H9 (cell line): ENCODE measurements around the gene PTTG1. TPM values are rescaled to one million over a fixed set of nuclear protein-coding genes. Genes with fewer than 3 reads are reported as not detected.

Experiments used
- DNase-seq: peaks from one replicate; pipeline ENCODE4 v3.0.0-alpha.2; 2017
- H2AFZ ChIP-seq: one replicate; pipeline ENCODE4 v1.6.1; 2013; ENCODE audit warnings: mild to moderate bottlenecking, low read length, control low read depth, moderate library complexity
- H2AK5ac ChIP-seq: 2 replicates; pipeline ENCODE4 v1.6.1; 2013; ENCODE audit warnings: low read length, control low read depth, mixed read lengths; ENCODE audit not compliant: insufficient read length
- H2BK120ac ChIP-seq: one replicate; pipeline ENCODE4 v1.6.1; 2013; ENCODE audit warnings: low read depth, mild to moderate bottlenecking, low read length, control low read depth, inconsistent platforms; ENCODE audit not compliant: poor library complexity, severe bottlenecking
- H2BK12ac ChIP-seq: 2 replicates; pipeline ENCODE4 v1.6.1; 2013; ENCODE audit warnings: low read length, control low read depth, mixed read lengths, low read depth; ENCODE audit not compliant: insufficient read length
- H2BK15ac ChIP-seq: 2 replicates; pipeline ENCODE4 v1.6.1; 2013; ENCODE audit warnings: low read depth, low read length, control low read depth
- H2BK20ac ChIP-seq: one replicate; pipeline ENCODE4 v1.6.1; 2013; ENCODE audit warnings: low read depth, mild to moderate bottlenecking, low read length, control low read depth, inconsistent platforms; ENCODE audit not compliant: poor library complexity, severe bottlenecking
- H2BK5ac ChIP-seq: 2 replicates; pipeline ENCODE4 v1.6.1; 2013; ENCODE audit warnings: low read length, control low read depth, mixed read lengths; ENCODE audit not compliant: insufficient read length
- H3K14ac ChIP-seq: 2 replicates; pipeline ENCODE4 v1.6.1; 2013; ENCODE audit warnings: low read length, control low read depth; ENCODE audit not compliant: insufficient read depth
- H3K18ac ChIP-seq: 2 replicates; pipeline ENCODE4 v1.6.1; 2013; ENCODE audit warnings: low read depth, mild to moderate bottlenecking, mixed read lengths, low read length, control low read depth; ENCODE audit not compliant: insufficient read length
- H3K23ac ChIP-seq: 2 replicates; pipeline ENCODE4 v1.6.1; 2013; ENCODE audit warnings: low read length, control low read depth, mixed read lengths, low read depth; ENCODE audit not compliant: insufficient read length
- H3K23me2 ChIP-seq: 2 replicates; pipeline ENCODE4 v1.6.1; 2013; ENCODE audit warnings: low read depth, mild to moderate bottlenecking, mixed read lengths, low read length, control low read depth; ENCODE audit not compliant: insufficient read length, poor library complexity, severe bottlenecking
- H3K27ac ChIP-seq: 2 replicates; pipeline ENCODE4 v1.5.1; 2013; ENCODE audit warnings: low read length, control low read depth, mixed read lengths, low read depth; ENCODE audit not compliant: insufficient read length
- H3K27me3 ChIP-seq: 2 replicates; pipeline ENCODE4 v1.6.1; 2013; ENCODE audit warnings: low read length, control low read depth, inconsistent platforms; ENCODE audit not compliant: insufficient read depth
- H3K4ac ChIP-seq: 2 replicates; pipeline ENCODE4 v1.6.1; 2013; ENCODE audit warnings: low read depth, mild to moderate bottlenecking, control low read depth, inconsistent platforms, low read length, moderate library complexity
- H3K4me1 ChIP-seq: 2 replicates; pipeline ENCODE4 v1.6.1; 2013; ENCODE audit warnings: low read length, control low read depth, inconsistent platforms; ENCODE audit not compliant: insufficient read depth
- H3K4me2 ChIP-seq: 2 replicates; pipeline ENCODE4 v1.6.1; 2013; ENCODE audit warnings: low read length, control low read depth, mixed read lengths; ENCODE audit not compliant: insufficient read length, insufficient read depth
- H3K56ac ChIP-seq: 2 replicates; pipeline ENCODE4 v1.6.1; 2013; ENCODE audit warnings: low read depth, mild to moderate bottlenecking, mixed read lengths, low read length, control low read depth; ENCODE audit not compliant: insufficient read length
- H3K79me1 ChIP-seq: 2 replicates; pipeline ENCODE4 v1.6.1; 2013; ENCODE audit warnings: low read depth, mild to moderate bottlenecking, moderate library complexity, low read length, control low read depth, inconsistent platforms; ENCODE audit not compliant: insufficient read depth, poor library complexity, severe bottlenecking
- H3K79me2 ChIP-seq: 2 replicates; pipeline ENCODE4 v1.6.1; 2013; ENCODE audit warnings: low read length, control low read depth, inconsistent platforms; ENCODE audit not compliant: insufficient read depth
- H3K9ac ChIP-seq: 2 replicates; pipeline ENCODE4 v1.6.1; 2013; ENCODE audit warnings: low read length, control low read depth, mixed read lengths; ENCODE audit not compliant: insufficient read length; ENCODE audit errors: extremely low read depth
- H3K9me3 ChIP-seq: one replicate; pipeline ENCODE4 v1.6.1; 2013; ENCODE audit warnings: low read depth, low read length, inconsistent platforms; ENCODE audit not compliant: control insufficient read depth
- H3T11ph ChIP-seq: one replicate; pipeline ENCODE4 v1.6.1; 2013; ENCODE audit warnings: mild to moderate bottlenecking, low read length, control low read depth, inconsistent platforms
- H4K20me1 ChIP-seq: one replicate; pipeline ENCODE4 v1.6.1; 2013; ENCODE audit not compliant: control insufficient read depth, insufficient read length, insufficient read depth
- H4K5ac ChIP-seq: 2 replicates; pipeline ENCODE4 v1.6.1; 2013; ENCODE audit warnings: low read depth, mild to moderate bottlenecking, mixed read lengths, low read length, control low read depth; ENCODE audit not compliant: insufficient read length
- H4K8ac ChIP-seq: replicated peaks from 2 replicates; pipeline ENCODE4 v1.6.1; 2013; ENCODE audit warnings: low read length, control low read depth, mixed read lengths, low read depth; ENCODE audit not compliant: insufficient read length
- H4K91ac ChIP-seq: 2 replicates; pipeline ENCODE4 v1.6.1; 2013; ENCODE audit warnings: low read depth, mild to moderate bottlenecking, moderate library complexity, mixed read lengths, low read length, control low read depth; ENCODE audit not compliant: insufficient read length
- H3K27ac Mint-ChIP-seq, 3 experiments: 2 replicates in 2 of 3; 3 replicates in 1 of 3; pipeline ENCODE4 v1.8.0; 2020 to 2021; ENCODE audit warnings: mixed read lengths in 3 of 3, mild to moderate bottlenecking in 1 of 3, moderate library complexity in 1 of 3
- H3K27me3 Mint-ChIP-seq: 2 replicates; pipeline ENCODE4 v1.8.0; 2021; ENCODE audit warnings: low read depth, mild to moderate bottlenecking, moderate library complexity, mixed read lengths
- H3K36me3 Mint-ChIP-seq, 3 experiments: 2 replicates in 2 of 3; 3 replicates in 1 of 3; pipeline ENCODE4 v1.8.0; 2020 to 2021; ENCODE audit warnings: low read depth in 3 of 3, mixed read lengths in 3 of 3; ENCODE audit not compliant: insufficient read depth in 1 of 3
- H3K4me1 Mint-ChIP-seq, 2 experiments: 2 replicates each; pipeline ENCODE4 v1.8.0; 2020; ENCODE audit warnings: mixed read lengths in 2 of 2
- H3K4me3 Mint-ChIP-seq, 2 experiments: 2 replicates in 1 of 2; 3 replicates in 1 of 2; pipeline ENCODE4 v1.8.0; 2020 to 2021; ENCODE audit warnings: mild to moderate bottlenecking in 2 of 2, mixed read lengths in 2 of 2, moderate library complexity in 1 of 2
- H3K9me3 Mint-ChIP-seq, 2 experiments: 2 replicates in 1 of 2; 3 replicates in 1 of 2; pipeline ENCODE4 v1.8.0; 2020; ENCODE audit warnings: mild to moderate bottlenecking in 2 of 2, mixed read lengths in 2 of 2, moderate library complexity in 1 of 2
- CTCF ChIP-seq: fragments of 200-600 bp; sonication (generic); conservative IDR thresholded peaks from 3 replicates; pipeline ENCODE4 v1.8.0; 2021; ENCODE audit warnings: antibody characterized with exemption, mild to moderate bottlenecking
- WGBS: extraction: QIAGEN DNeasy Blood & Tissue Kit; methylation state at CpG from one replicate; pipeline ENCODE4 v1.1.7; 2013; ENCODE audit warnings: missing lambda C conversion rate, low lambda C conversion rate, mixed read lengths; ENCODE audit not compliant: insufficient read length; ENCODE audit errors: extremely low coverage; 5-methylcytosine and 5-hydroxymethylcytosine counted together
- total RNA-seq: library from RNA; stranded (reverse); gene quantifications from 2 replicates; pipeline ENCODE4 v1.2.1, GENCODE V29; 2021

PTTG1 gene
- total RNA-seq, 1 experiment from 2014 or later = 279 TPM

DNA sequence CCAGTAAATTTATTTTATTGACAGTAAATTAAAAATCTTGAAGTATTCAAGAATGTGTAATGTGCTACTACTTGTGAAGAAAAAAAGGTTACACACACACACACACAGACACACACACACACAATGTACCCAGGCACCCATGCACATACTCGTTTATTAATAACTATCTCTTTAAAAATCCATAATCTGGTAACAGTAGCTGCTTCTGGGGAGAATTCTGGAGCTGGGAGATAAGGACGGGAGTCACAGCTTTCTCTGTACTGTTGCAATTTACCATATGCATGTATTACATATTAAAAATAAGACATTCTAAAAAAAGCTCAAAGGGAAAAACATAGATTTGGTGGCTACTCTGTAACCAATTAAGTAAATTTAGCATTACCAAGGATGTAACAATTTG, 43.3 kb upstream of the PTTG1 start:
- no peak for TF ChIP-seq CTCF
- Histone ChIP-seq H2AK5ac (no peak overlapping the region), H2BK15ac (no peak overlapping the region), H4K8ac (no peak overlapping the region), H2BK5ac (no peak overlapping the region), H3K27me3 (no peaks in the 10 kb centered on the region), H4K20me1 (no peaks in the 10 kb centered on the region), H3K9ac (no peak overlapping the region), H3T11ph (no peak overlapping the region), H3K4me1 (no peaks in the 10 kb centered on the region), H4K91ac (no peak overlapping the region), H3K23me2 (no peaks in the 10 kb centered on the region), H2AFZ (no peak overlapping the region), H3K4ac (no peak overlapping the region), H3K79me2 (no peaks in the 10 kb centered on the region), H3K56ac (no peak overlapping the region), H2BK120ac (no peak overlapping the region), H3K14ac (no peak overlapping the region), H3K18ac (no peak overlapping the region), H2BK12ac (no peak overlapping the region), H3K27ac (no peak overlapping the region), H3K9me3 (no peaks in the 10 kb centered on the region), H4K5ac (no peak overlapping the region), H3K23ac (no peak overlapping the region), H2BK20ac (no peak overlapping the region), H3K4me2 (no peak overlapping the region), H3K79me1 (no peaks in the 10 kb centered on the region)
- no peaks in the 10 kb centered on the region for H3K36me3 Mint-ChIP-seq
- no peak overlapping the region for H3K27ac Mint-ChIP-seq
- peaks cover 11% of the 10 kb centered on the region in 2 experiments for H3K4me1 Mint-ChIP-seq
- DNase-seq = no peak
- no peaks in the 10 kb centered on the region for H3K9me3 Mint-ChIP-seq
- no peak overlapping the region for H3K4me3 Mint-ChIP-seq
- no CpG with 5 or more reads among the region's 2 CpGs for WGBS
- H3K27me3 Mint-ChIP-seq = peaks cover 13% of the 10 kb centered on the region
